Activated T-cell treated with anti-CD3 and anti-CD28 coated beads for 48 hours (primary cell): ENCODE results near the gene SLC45A3.

Source experiments
- DNase-seq: peaks from one replicate; pipeline ENCODE4 v3.0.0-alpha.2; 2020; ENCODE audit warnings: low read depth

SLC45A3 gene

GRCh38 chr1:205700865-205701401 is 20.6 kb upstream of the SLC45A3 start:
- no peak for DNase-seq

DNA sequence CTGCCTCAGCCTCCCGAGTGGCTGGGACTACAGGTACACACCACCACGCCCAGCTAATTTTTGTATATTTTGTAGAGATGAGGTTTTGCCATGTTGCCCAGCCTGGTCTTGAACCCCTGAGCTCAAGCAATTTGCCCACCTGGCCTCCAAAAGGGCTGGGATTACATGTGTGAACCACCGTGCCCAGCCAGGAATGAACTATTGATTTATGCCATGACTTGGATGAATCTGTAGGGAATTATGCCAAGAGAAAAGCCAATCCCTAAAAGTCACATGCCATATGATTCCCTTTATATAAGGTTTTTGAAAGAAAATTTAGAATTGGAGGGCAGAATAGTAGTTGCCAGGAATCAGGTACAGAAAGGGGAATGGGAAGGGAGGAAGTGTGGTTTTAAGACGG is 19.1 kb upstream of the SLC45A3 start:
- DNase-seq: no peak

DNA sequence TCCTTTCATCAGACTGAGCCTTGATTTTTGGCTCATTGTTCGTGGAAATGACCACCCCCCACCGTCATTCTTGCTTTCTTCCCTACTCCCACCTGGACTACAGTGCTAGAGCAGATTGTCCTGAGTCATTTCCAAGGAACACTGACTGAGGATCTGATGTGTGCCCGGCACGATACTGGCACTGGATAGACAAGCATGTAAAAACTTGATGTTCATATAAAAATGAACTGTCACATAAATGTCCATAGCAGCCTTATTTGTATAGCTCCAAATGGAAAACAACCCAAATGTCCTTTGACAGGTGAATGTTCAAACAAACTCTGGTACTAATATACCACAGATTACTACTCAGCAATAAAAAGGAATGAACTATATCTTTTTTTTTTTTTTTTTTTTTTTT is 18.6 kb upstream of the SLC45A3 start:
- no peak for DNase-seq

DNA sequence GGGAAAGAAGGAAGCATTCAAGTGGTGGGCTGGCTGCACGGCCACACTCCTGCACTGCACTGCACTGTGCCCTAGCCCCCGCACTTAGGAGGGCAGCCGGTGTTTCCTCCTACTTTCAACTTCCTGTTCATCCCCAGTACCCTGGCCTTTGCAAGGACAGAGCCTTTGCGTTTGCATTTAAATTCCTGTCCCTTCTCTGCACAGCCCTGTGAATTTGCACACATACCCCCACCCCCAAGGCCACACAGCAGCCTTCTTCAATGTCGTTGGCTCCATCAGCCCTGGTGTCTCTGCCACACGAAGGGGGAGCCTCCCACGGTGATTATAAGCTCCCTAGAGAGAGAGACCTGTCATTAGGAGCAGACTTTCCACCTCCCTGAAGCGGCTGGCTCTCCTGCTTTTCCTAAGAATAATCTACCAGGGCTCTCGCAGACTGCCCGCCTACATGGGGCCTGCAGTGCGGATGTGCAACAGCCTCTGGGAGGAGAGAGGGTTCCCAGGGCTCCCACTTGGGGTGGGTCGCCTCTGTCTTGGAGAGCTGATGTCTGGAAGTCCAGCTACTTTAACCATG is 13.2 kb upstream of the SLC45A3 start:
- DNase-seq: no peak

DNA sequence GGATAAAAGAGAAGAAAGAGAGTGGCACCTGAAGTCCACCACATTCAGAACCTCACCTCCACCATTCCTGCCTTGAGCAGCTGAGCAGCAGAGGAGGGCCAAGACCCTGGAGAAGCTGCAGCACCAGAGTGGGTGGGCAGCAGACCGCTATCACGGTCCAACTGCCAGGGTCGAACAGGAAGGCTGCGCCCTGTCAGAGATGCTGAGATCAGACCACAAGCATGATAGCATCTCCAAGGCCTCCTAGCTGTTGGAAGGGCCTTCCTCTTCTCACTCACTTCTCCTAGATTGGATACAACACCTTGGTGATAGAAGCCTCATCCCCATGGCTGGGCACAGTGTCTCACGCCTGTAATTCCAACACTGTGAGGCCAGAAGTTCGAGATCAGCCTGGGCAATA is 12.1 kb upstream of the SLC45A3 start:
- no peak for DNase-seq

- DNase-seq: no peak
These were observed 9.9 kb upstream of the SLC45A3 start for GRCh38 chr1:205690122-205690756.

DNA sequence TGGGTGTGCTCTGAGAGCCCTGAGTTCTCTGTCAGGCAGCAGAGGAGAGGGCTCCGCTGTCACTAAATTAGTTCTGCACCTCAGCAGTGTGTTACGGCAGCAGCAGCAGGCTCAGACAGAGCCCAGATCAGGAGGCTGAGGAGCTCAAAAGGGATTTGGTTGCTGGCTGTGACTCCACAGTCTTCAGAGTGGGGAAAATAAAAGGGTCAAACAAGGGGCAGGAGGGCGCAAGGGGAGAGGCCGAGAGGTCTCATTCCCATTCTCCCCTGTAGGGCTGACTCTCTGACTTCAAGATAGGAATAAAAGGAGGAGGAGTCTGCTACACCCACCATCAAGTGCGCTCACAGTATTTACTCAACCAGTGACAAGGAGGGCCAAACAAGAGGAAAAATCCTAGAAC is 9.2 kb upstream of the SLC45A3 start:
- DNase-seq: no peak

DNA sequence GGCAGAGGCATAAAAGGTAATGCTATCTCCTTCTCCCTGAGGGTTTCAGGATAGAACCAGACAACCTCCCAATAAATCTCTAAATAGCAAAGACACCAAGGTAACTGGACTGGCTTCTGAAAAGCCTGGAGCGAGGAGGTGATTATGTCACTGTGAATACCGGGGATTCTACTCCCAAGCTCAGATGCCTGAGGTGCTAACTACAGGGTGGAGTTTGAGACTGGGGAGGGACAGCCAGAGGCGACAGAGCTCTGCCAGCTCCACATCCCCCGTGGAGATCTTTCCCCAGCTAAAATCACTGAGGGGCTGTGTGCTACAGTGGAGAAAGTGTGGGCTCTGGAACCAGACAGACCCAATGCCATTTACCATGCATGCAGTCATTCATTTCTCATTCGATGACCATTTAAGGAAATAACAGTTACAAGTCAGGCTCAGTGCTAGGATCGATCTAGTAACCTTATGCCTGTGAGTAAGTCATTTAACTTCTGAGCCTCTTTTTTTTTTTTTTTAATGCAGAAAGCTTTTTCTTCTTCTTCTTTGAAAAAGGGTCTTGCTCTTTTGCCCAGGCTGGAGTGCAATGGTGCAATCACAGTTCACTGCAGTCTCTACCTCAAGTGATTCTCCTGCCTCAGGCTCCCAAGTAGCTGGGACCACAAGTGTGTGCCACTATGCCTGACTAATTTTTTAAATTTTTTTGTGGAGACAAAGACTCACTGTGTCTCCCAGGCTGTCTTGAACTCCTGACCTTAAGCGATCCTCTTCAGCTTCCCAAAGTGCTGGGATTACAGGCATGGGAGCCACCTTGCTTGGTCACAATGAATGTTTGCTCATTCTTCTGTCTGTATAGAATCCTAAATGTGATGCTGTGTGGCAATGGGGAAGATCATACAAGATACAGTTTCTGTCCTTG is 8.1 kb upstream of the SLC45A3 start:
- no peak for DNase-seq

DNA sequence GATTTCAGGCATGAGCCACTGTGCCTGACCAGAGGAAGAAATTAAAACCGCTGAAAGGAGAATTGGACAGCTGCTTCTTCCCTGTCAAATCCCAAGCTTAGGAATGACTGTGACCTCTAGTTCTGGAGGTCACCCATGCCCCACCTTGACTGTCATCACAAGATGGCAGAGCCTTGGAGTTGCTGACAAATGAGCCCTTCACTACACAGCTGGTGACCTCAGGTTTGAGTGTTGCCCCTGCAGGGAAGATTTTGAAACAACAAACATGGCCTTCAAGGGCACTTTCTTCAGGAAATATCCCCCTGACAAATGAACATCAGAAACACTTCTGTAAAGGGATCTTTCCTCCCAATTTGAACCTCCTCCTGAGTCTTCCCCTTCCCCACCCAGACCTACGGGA is 6.9 kb upstream of the SLC45A3 start:
- DNase-seq: no peak

- no peak for DNase-seq
These were observed 1.1 kb upstream of the SLC45A3 start for GRCh38 chr1:205681364-205681763.

DNA sequence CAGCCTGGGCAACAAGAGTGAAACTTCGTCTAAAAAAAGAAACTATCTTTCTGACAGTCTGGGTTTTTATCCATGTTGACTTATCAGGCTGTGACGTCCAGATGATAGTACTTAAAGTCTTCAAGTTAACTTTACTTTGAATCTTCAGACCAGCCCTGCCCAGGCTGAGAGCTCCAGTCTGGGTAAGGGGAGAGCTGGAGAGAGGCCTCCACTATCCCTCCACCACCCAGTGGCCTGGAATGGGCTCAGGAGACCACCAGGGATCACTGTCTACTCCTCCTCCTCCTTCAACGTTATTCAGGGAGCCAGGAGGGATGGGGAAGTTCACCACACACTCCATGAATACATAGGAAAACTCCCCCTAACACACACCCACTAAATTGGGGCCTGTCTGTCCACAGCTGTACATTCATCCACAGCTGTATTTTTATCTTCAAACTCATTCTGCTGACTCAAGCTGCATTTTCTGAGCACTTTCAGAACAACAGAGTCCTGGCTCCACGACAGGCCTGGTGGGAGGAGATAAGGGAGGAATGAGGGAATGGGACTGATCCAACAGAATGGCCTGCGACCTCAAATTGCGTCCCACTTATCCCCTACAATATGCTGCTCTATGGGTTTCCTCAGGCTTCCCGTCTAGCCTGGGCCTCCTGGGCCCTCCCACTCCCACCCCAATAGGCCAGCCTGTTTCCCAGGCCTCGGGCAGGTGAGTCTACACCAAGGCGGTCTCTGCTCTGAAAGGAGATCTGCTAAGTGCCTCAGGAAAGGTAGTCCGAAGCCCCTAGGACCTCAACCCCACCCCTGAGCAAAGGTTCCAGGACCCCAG is 1.8 kb downstream of the SLC45A3 start:
- DNase-seq: no peak

DNA sequence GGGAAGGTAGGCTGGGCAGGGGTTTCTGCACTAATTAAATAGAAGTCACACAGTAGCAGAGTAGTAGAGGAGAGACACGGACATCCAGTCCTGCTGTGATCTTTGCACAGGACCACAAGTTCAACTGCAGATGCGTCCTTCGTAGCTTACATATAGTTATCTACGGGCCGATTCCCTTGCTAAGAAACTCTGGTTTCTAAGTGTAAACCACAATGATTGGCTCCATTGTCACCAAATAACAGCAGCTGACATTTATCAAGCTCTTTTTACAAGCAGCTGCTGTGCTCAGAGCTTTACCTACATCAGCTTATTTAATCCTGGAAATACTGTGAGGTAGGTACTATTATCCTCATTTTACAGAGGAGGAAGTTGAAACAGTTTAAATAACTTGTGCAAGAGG is 3.1 kb downstream of the SLC45A3 start:
- no peak for DNase-seq

DNA sequence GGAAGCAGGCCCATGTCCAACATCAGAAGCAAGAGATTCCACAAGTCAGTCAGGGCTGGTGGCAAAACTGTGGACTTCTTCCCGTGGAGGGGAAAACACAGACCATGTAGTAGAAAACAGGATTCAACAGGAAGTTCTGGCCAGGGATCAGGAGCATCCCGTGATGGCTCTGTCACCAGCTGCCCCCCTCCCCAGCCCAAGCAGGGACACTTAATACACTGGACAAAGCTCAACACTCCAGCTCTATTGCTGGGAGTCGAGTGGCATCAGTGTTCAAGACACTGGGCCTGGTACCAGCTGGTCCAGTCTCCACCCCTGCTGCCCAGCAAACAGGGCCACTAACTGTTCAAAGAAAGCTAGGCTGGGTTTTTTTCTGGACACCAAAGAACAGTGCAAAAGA is 3.7 kb downstream of the SLC45A3 start:
- DNase-seq: no peak

GRCh38 chr1:205676002-205676401 is 4.3 kb downstream of the SLC45A3 start:
- DNase-seq: no peak

DNA sequence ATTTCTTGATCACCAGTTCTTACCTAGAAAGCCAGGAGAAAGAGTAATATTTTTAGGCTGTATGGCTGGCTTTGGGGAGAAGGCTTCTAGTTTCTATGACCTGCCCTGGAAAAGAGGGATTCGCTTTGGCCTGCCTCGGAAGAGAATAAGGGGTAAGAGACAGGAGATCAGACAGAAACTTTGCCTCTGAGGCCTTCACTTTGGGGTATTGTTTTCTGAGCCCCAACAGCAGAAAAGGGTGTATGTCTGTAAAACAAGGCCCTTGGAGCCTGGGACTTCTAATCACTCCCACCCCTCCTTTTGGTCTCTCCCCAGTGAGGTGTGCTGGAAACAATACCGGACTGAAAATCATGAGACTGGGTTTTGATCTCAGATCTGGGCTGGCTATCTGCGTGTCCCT is 5.1 kb downstream of the SLC45A3 start:
- no peak for DNase-seq

DNA sequence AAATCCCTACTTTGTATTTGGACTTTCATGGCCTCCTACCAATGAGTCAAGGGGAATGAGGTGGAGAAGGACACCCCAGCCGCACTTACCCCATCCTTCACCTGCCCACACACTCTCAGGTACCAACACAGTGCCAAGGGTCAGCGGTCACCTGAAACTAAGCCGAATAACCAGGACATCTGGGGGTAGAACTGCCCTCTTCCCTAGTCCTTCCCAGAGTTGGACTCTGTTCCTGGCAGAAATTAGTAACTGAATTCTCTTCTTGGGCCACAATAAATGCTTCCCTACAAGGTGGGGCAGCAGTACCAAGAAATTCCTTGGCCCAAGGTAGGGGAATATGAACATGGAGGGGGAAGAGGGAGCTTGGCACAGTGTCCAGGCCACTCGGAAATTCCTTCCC is 7.3 kb downstream of the SLC45A3 start:
- no peak for DNase-seq

- DNase-seq: no peak
These were observed 7.9 kb downstream of the SLC45A3 start for GRCh38 chr1:205672395-205672889.

DNA sequence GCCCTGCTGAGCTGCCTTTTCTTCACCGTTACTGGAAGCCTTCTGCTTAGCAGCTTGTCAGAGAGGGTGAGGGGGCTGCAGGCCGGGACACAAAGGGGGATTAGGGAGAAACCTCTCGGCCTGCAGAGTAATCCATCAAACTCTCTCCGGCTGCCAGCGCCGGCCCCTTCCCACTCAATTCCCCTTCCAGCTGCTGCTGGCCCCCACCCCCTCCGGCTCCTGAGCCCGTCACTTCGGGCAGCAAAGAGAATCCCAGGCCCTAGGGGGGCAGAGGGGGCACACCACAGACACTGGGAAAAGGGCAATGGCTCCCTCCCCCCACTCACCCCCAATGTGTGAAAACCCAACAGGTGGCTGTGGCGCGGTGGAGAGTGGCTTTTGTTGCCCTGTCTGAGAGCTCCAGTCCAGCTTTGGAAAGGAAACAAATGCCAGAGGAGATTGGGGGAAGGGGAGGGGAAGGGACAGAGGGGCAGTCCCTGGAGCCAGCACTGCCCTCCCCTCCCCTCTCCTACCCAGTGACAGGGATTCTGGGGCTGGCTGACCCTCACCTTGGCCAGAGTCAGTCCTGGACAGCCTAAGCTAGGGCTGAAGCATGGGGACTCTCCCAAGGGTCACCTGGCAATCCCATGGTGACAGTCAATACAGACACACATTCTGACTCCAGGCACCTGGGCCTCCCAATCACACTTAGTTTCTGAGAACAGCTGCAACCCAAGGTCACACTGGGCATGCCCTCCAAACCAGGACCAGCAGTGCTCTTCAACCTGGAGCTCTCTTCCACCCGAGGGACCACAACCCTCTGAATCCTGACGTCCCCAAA is 9.5 kb downstream of the SLC45A3 start:
- no peak for DNase-seq

- no peak for DNase-seq
These were observed 10.2 kb downstream of the SLC45A3 start for GRCh38 chr1:205670150-205670446.

DNA sequence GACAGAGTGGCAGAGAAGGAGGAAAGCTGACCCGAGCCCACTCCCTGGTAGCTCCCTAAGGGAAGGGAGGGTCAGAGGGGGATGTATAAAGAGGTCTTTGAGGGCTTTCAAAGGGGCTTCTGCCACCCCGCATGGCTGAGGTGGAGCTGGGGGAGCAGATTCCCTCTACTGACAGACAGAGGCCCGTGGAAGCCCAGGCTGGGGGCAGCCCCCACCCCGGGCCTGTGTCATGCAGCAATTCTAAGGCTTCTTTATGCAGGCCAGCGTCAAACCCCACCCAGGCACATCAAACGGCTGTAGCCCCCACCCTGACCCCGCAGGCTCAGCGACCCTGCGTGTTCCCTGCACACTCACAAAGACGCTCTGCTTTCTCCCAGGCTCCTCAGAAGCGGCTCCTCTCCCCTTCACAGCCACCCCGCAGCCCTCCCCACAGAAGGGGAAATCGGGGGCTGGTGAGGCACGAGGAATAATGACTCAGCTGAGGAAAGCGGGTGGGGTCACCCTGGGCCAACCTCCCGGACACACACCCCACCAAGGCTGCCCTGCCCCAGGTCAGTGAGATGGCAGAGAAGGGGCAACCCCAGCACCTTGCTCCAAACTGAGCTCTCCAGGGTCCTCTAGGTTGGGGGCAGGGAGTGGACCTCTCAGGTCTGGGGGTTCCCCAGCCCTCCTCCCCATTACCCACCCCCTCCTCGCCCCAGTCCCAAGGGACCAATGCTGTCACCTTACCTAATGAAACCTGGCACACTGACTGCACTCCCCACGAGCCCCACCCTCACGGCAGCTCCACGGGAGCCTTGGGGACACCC is 10.8 kb downstream of the SLC45A3 start:
- no peak for DNase-seq
